ENCODE data around the gene TROAP.
"Not testable (repeated sequence)": the region's sequence is repeated elsewhere in the genome, so short reads cannot be mapped to it uniquely, and the experiment has no call there.

TROAP gene

DNA sequence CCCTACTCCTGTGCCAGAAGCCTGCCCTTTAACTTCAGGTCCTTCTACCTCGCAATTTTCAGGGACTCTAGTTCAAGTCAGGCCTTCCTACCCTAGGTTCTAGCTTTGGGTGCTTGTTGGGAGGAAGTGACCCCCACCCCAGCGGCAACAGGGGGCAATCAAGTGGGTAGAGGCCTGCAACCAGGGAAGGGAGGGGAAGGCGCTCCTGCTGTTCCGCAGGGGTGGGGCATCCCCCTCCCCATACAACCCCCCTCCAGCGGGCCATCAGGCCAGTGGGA, 28.3 kb upstream of the TROAP start:
- no peak for DNase-seq

DNA sequence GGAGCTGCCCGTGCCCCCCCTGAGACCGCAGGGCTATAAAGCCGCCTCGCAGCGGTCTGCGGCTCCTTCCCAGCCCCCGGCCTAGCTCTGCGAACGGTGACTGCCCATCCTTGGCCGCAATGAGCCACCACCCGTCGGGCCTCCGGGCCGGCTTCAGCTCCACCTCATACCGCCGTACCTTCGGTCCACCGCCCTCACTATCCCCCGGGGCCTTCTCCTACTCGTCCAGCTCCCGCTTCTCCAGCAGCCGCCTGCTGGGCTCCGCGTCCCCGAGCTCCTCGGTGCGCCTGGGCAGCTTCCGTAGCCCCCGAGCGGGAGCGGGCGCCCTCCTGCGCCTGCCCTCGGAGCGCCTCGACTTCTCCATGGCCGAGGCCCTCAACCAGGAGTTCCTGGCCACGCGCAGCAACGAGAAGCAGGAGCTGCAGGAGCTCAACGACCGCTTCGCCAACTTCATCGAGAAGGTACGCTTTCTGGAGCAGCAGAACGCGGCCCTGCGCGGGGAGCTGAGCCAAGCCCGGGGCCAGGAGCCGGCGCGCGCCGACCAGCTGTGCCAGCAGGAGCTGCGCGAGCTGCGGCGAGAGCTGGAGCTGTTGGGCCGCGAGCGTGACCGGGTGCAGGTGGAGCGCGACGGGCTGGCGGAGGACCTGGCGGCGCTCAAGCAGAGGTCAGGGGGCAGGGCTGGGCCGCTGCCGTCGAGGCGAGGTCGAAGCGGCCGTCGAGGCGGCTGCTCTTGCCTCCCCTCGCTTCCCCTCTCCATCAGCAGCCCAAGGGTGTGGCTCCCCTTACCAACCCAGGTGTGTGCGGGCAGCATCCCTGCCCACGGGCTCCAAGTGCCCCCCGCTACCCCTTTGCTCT, 27.7 kb upstream of the TROAP start, which contains the start of gene PRPH:
PRPH (plus strand) TSS at position 66 of the 855 bp plus-strand sequence; CDS start at position 120, 54 bp downstream.
- DNase-seq = no peak

DNA sequence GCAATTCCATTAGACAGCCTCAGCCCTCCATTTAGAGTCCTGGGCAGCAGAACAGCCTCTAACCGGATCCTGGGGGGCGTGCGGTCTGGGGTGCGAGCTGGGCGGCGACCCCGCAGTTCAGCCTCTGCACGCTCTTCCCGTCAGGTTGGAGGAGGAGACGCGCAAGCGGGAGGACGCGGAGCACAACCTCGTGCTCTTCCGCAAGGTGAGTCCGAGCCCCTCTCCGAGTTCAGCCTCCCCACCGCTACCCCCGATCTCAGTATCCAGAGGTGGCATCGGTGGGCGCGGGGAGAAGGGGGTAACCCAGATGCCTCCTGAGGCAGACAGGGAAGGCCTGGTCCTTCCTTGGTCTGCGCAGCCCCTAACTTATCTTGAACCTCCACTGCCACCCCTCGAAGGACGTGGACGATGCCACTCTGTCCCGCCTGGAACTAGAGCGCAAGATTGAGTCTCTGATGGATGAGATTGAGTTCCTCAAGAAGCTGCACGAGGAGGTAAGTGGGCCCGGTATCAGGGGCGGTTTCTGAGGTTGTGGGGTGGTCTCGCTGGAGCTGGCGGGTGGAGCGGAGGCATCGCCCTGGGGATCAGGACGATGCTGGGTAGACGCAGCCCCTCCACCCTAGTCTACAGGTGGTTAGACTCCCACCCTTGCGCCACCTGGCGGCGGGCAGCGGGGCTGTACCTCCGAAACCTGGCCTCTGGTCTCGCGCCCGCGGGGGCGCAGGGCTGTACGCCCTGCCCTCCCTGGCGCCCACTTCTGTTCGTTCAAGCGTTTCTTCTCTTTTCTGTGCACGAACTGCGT, 26.8 kb upstream of the TROAP start:
- DNase-seq = peak; percentile 47

DNA sequence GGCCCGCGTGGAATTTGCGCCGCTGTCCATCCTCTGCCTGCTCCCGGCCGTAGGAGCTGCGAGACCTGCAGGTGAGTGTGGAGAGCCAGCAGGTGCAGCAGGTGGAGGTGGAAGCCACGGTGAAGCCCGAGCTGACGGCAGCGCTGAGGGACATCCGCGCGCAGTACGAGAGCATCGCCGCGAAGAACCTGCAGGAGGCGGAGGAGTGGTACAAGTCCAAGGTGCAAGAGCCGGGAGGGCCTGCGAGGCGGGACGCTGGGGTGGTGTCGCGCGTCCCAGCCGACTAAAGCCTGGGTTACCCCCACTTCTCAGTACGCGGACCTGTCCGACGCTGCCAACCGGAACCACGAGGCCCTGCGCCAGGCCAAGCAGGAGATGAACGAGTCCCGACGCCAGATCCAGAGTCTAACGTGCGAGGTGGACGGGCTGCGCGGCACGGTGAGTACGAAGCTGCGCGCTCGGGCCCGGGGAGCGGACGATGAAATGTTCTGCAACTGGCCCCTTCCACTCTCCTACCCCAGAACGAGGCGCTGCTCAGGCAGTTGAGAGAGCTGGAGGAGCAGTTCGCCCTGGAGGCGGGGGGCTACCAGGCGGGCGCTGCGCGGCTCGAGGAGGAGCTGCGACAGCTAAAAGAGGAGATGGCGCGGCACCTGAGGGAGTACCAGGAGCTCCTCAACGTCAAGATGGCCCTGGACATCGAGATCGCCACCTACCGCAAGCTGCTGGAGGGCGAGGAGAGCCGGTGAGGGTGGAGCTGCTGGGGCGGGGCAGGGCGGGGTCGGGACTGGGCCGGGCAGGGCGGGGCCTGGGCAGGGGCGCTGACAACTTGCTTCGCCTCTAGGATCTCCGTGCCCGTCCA, 26.0 kb upstream of the TROAP start:
- DNase-seq = peak; percentile 35

DNA sequence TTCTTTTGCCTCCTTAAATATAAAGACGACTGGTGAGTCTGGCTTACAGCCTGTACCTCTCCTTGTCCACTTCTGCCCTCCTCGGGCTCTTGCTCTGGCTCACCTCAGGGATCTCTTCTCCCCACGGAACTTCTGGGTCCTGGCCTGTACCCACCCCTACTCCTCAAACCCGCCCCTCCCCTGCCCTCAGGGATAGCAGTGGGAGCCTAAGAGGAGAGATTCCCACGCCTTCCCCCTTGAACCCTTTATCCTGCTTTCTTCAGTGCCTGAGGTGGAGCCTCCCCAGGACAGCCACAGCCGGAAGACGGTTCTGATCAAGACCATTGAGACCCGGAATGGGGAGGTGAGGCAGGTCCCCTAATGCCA, 25.4 kb upstream of the TROAP start:
- DNase-seq = no peak

DNA sequence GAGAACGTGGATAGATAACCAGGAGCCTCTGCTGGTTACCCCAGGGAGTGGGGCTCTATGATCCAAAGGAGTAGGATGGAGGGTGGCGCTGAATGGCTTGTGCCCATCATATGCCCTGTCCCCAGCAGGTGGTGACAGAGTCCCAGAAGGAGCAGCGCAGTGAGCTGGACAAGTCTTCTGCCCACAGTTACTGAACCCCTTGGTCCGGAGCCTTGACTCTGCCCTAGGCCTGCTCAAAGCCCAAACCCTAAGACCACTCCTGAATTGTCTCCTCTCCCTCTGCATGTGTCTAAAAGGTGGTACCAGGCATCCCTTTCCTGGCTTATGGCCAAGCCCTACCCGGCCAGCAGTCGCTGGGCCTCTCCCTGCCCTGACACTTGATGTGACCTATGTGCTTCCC, 24.9 kb upstream of the TROAP start:
- DNase-seq = no peak

DNA sequence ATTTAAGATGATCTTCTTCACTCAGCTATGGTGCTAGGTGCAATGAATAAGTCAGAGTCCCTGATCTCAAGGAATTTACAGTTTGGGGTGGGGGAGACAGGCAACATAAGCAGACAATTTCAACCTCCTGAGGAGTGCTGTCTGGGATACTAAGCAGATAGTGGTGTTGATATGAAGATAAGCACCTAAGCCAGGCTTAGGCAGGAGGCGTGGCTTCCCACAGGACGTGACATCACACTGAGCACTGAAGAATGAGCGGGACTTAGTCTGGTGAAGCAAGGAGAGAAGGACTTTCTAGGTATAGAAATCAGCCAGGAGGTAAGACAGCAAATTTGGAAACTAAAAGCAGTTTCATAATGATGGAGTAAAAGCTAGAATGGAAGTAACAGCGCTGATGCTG, 21.3 kb upstream of the TROAP start:
- no peak for DNase-seq

DNA sequence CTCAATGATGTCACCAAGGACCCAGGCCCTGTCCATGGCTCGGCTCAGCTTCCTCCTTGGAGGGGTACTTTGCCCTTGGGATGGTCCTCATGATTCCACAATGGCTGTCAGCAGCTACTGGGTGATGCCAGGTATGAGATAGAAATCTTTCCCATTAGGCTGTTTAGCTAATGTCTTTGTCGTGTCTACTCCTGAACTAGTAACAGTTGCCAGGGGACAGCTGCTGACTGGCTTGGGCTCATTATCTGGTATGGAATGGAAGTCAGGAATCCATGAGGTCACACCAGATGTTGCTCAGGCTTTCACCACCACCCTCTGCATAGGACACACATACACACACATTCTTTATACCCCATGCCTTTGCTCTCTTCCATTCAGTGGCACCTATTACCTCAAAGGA, 18.9 kb upstream of the TROAP start:
- DNase-seq = no peak

DNA sequence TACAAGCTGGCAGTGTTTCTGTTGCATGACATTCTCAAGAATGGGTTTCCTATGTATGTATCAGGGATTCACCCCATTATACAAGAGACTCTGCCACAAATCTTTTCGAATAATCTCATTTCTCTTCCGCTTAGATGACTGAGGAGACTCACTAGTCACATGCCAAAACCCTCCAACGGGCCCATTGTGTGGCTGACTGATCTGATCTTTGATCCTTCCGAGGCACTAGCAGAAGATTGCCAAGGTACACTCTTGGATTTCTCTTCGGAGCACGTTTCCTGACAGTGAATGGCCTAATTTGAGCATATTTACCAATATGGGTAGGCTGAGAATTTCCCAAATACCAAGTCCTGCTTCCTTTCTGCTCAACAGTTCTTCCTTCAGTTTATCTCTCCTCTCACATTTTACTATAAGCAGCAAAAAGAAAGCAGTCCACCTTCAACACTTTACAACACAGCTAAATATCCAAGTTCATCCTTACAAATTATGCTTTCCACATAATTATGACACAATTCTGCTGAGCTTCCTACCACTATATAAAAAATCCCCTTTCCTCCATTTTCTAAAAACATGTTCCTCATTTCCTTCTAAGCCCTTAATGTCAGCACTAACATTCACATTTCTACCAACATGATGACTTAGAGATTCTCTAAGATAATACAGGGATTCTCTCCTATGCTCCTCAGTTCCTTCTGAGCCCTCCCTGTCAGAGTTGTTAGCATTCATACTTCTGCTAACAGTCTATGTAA, 17.1 kb upstream of the TROAP start:
- DNase-seq = no peak

DNA sequence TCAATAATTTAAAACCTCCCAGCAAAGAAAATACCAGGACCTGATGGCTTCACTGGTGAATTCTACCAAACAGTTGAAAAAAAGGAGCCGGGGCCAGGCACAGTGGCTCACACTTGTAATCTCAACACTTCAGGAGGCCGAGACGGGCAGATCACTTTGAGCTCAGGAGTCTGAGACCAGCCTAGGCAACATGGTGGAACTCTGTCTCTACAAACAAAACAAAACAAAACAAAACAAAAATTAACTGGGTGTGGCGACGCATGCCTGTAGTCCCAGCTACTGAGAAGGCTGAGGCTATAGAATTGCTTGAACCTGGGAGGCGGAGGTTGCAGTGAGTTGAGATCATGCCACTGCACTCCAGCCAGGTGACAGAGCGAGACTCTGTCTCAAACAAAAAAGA, 13.7 kb upstream of the TROAP start:
- DNase-seq = no peak

DNA sequence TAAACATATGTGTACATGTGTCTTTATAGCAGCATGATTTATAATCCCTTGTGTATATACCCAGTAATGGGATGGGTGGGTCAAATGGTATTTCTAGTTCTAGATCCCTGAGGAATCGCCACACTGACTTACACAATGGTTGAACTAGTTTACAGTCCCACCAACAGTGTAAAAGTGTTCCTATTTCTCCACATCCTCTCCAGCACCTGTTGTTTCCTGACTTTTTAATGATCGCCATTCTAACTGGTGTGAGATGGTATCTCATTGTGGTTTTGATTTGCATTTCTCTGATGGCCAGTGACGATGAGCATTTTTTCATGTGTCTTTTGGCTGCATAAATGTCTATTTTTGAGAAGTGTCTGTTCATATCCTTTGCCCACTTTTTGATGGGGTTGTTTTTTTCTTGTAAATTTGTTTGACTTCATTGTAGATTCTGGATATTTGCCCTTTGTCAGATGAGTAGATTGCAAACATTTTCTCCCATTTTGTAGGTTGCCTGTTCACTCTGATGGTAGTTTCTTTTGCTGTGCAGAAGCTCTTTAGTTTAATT, 12.5 kb upstream of the TROAP start:
- DNase-seq = not testable (repeated sequence)

DNA sequence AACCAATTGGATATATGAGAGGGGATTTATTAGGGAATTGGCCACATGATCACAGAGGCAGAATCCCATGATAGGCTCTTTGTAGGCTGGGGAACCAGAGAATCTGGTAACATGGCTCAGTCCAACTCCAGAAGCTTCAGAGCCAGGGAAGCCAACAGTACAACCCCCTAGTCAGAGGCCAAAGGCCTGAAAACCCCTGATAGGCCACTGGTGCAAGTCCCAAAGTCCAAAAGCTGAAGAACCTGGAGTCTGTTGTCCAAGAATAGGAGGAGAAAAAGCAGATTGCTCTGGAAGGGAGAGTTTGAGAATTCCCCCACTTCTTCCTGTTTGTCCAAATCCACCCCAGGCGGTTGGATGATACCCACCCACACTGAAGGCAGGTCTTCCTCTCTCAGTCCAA, 8.2 kb upstream of the TROAP start:
- DNase-seq = no peak

DNA sequence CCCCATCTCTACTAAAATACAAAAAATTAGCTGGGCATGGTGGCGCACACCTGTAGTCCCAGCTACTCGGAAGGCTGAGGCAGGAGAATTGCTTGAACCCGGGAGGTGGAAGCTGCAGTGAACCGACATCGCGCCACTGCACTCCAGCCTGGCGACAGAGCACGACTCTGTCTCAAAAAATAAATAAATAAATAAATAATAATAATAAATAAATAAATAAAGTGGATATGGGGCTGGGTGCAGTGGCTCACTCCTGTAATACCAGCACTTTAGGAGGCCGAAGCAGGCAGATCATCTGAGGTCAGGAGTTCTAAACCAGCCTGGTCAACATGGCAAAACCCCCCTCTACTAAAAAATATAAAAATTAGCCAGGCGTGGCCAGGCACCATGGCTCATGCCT, 5.9 kb upstream of the TROAP start:
- DNase-seq = not testable (repeated sequence)

DNA sequence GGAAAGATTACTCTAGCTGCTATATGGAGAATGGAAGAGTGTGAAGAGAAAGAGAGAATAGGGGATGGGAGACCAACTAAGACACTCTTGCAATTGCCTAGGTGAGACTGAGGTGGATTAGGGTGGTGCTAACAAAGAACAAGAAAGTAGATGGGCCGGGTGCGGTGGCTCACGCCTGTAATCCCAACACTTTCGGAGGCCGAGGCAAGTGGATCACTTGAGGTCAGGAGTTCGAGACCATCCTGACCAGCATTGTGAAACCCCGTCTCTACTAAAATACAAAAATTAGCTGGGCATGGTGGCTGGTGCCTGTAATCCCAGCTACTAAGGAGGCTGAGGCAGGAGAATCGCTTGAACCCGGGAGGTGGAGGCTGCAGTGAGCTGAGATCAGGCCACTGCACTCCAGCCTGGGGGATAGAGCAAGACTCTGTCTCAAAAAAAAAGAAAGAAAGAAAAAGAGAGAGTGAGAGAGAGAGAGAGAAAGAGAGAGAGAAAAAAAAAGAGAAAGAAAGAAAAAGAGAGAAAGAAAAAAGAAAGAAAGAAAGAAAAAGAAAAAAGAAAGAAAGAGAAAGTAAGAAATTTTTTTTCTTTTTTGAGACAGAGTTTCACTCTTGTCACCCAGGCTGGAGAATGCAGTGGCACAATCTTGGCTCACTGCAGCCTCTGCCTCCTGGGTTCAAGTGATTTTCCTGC, 2.5 kb upstream of the TROAP start:
- not testable (repeated sequence) for DNase-seq

DNA sequence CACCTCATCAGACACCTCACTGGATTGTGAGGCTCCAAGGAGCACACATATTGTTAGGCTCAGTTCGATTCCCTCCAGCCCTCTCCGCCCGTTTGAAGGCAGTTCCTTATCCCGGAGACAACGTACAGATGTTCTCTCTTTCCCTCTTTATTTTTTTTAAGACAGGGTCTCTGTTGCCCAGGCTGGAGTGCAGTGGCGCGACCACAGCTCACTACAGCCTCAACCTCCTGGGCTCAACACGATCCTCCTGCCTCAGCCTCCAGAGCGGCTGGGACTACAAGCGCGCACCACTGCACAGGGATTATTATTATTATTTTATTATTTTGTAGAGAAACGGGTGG, 718 bp upstream of the TROAP start:
- DNase-seq = no peak

DNA sequence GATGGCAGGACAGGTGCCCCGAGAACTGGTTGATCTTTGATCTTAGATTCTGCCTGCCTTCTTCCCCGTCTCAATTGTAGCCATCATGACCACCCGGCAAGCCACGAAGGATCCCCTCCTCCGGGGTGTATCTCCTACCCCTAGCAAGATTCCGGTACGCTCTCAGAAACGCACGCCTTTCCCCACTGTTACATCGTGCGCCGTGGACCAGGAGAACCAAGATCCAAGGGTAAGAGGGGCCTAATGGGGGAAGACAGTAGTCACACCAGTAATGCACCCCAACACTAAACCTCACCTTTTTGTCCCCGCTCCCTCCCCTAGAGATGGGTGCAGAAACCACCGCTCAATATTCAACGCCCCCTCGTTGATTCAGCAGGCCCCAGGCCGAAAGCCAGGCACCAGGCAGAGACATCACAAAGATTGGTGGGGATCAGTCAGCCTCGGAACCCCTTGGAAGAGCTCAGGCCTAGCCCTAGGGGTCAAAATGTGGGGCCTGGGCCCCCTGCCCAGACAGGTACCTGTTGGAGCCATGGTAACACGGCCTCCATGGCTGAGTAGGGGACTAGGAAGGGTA, 556 bp downstream of the TROAP start:
- DNase-seq = no peak

DNA sequence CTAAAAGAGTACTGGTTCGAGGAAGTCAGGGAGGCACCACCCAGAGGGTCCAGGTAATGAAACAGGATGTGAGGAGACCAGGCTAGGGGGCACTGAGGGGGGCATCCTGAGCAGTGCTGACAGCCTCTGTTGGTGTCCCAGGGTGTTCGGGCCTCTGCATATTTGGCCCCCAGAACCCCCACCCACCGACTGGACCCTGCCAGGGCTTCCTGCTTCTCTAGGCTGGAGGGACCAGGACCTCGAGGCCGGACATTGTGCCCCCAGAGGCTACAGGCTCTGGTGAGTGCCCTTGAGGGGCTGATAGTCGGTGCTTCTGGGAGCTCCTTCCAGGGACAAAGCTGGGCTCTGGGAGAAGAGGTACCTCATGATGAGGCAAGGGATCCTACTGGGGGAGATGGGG, 2.6 kb downstream of the TROAP start:
- no peak for DNase-seq

DNA sequence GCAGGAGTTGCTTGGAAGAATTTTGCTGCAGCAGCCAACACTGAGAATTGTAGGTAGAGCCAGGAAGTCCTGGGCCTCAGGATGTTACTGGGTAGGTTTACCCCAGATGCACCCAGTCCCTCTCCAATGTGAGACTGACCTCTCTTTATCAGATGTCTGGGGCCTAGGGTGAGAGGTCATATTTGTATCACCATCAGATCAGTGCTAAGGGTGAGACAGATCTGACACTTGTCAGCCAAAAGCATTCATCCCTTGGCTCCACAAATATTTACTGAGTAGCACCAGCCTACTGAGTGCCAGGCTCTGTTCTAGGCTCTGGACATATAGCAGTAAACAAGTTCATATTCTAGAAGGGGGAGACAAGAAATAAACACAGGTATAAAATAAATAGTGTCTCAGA, 4.3 kb downstream of the TROAP start:
- DNase-seq = no peak

DNA sequence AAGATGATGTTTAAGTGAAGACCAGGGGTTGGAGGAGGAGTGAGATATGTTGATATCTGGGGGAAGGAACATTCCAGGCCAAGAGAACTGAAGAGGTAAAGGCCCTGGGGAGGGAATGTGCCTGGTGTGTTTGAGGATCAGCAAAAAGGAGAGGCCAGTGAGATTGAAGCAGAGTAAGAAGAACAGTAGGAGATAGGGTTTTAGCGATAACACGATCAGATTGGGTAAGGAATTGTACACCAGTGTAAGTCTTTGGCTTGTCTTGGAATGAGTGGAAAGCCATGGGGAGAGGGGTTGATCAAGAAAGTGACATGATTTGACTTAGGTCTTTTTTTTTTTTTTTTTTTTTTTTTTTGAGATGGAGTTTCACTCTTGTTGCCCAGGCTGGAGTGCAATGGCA, 4.8 kb downstream of the TROAP start:
- DNase-seq = no peak

DNA sequence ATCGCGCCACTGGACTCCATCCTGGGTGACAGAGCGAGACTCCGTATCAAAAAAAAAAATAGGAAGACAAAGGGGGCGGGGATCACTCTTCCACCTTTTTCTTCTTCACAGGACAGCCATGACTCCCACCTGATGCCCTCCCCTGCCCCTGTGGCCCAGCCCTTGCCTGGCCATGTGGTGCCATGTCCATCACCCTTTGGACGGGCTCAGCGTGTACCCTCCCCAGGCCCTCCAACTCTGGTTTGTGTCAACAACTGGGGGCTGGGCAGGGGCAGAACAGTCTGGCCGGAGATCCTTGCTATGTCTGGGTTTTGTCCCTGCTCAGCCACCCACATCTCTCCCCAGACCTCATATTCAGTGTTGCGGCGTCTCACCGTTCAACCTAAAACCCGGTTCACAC, 5.8 kb downstream of the TROAP start:
- no peak for DNase-seq

DNA sequence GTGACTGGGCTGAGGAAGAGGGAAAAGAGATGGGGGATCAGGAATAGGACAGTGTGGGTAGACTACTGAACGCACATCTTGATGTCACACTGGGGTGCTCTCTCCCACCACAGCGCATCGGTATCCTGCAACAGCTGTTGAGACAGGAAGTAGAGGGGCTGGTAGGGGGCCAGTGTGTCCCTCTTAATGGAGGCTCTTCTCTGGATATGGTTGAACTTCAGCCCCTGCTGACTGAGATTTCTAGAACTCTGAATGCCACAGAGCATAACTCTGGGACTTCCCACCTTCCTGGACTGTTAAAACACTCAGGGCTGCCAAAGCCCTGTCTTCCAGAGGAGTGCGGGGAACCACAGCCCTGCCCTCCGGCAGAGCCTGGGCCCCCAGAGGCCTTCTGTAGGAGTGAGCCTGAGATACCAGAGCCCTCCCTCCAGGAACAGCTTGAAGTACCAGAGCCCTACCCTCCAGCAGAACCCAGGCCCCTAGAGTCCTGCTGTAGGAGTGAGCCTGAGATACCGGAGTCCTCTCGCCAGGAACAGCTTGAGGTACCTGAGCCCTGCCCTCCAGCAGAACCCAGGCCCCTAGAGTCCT, 7.1 kb downstream of the TROAP start:
- DNase-seq = no peak

Data from NCI-H2029 (cell line).